Activated CD8-positive, alpha-beta T cell treated with anti-CD3 and anti-CD28 coated beads for 36 hours (primary cell): ENCODE results near the gene PRPS1. TPM values are rescaled to one million over a fixed set of nuclear protein-coding genes. Genes with fewer than 3 reads are reported as not detected.

Source experiments
- ATAC-seq: fragments of 200-7000 bp; cut with Tn5 transposase; one replicate; pipeline ENCODE4 v1.10.0; 2021; ENCODE audit warnings: mild to moderate bottlenecking, moderate library complexity
- CTCF ChIA-PET: fragments of 350-600 bp; sonication (Branson Sonifier 250); formaldehyde crosslinking; loops from one replicate; lab custom pipeline; 2021; ENCODE audit warnings: antibody characterized with exemption; lab: Charles Lee
- POLR2A ChIA-PET: fragments of 350-600 bp; sonication (Branson Sonifier 250); formaldehyde crosslinking; loops from one replicate; lab custom pipeline; 2021; ENCODE audit warnings: antibody characterized with exemption; lab: Charles Lee
- DNase-seq: peaks from one replicate; pipeline ENCODE4 v3.0.0-alpha.2; 2020
- H3K27ac Mint-ChIP-seq: one replicate; pipeline ENCODE4 v1.8.0; 2021; ENCODE audit warnings: mild to moderate bottlenecking, mixed read lengths
- H3K27me3 Mint-ChIP-seq: one replicate; pipeline ENCODE4 v1.8.0; 2021; ENCODE audit warnings: mixed read lengths
- H3K36me3 Mint-ChIP-seq: one replicate; pipeline ENCODE4 v1.8.0; 2021; ENCODE audit warnings: low read depth, mixed read lengths
- H3K4me1 Mint-ChIP-seq: one replicate; pipeline ENCODE4 v1.8.0; 2021; ENCODE audit warnings: low read depth, mixed read lengths
- H3K4me3 Mint-ChIP-seq: one replicate; pipeline ENCODE4 v1.8.0; 2021; ENCODE audit warnings: mild to moderate bottlenecking, moderate library complexity, mixed read lengths
- H3K9me3 Mint-ChIP-seq: one replicate; pipeline ENCODE4 v1.8.0; 2021; ENCODE audit warnings: mixed read lengths
- intact Hi-C: fragments of 100-400 bp; cut with micrococcal nuclease; formaldehyde crosslinking; loops from one replicate; pipeline ENCODE4 v1.10.0; 2022
- total RNA-seq, 2 experiments: library from RNA; stranded (reverse); gene quantifications; one replicate each; pipeline ENCODE4 v1.2.3, GENCODE V29; 2021
- TF ChIP-seq, protein P1 (sequence below): fragments of 200-600 bp; IDR thresholded peaks from one replicate; pipeline ENCODE4 v1.8.0; 2022; ENCODE audit warnings: antibody characterized with exemption, mild to moderate bottlenecking

PRPS1 gene
- total RNA-seq, 2 experiments from 2014 or later: 122 to 131 TPM

DNA sequence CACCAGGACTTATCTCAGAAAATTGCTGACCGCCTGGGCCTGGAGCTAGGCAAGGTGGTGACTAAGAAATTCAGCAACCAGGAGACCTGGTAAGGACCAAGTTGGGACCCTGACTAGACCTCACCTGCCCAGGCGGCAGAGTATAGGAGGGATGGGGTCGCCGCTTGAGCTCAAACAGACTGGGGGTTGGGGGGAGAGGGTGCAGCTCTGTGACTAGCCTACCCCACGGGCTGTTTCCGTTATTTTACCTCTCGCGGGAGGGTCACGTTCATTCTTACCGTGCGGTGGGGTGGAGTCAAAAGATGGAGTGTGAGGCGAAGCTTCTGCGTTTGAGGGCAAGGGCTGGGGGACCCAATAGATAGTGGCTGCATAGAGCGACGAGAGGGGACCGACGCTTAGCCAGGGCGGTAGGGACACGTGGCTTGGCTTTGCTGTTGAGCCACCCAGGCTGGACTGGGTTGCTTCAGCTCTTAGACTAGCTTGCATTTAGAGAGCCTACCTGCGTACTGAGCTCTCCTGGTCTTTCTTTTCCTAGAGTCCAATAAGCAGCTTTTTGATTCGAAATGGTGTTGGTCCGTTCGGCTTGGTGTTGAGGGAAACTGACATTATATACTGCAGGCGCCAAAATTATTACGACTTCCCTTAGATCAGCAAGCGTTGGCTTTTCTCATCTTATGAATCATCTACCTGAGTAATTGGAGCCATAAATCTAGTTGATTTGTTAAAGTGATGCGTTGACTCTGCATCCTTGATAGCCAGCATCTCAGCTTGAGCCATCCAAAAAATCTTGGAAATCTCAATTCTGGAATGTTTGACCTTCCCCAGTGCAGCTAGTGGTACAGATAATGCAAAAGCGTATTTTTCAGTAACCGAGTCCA is 591 bp downstream of the PRPS1 start:
- H3K9me3 Mint-ChIP-seq: no peaks in the 10 kb centered on the region
- POLR2A ChIA-PET: interaction anchor here (0.6 to 2.2 kb wide), 10 partner anchors 13 to 462 kb away, joined by 3 to 8 read pairs (median 4); partner anchors contain the start of gene PSMD10

DNA sequence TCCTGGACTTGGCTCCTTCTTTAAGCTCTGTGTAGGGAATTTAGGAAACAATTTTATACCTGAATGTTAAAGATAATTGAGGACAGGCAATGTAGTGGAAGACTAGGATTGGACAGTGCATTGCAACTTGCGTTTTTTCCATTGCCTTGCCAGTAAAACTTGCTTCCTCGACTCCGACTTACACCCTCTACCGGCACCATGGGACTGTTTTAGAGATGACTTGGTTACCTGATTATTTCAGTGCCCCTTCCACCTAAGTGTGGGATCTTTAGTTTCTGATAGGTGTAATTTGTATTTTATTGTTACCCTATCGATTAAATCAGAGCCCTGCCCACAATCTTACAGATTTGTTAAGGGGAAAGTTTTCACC is 1.2 kb downstream of the PRPS1 start:
- intact Hi-C loops: loop anchor here (10.0 kb wide), 1 partner anchor 95 kb away; no protein-coding TSS in a partner anchor
- POLR2A ChIA-PET: interaction anchor here (1.2 to 2.2 kb wide), 7 partner anchors 12 to 214 kb away, joined by 3 to 8 read pairs (median 3); no protein-coding TSS in a partner anchor
- peak overlapping the region; percentile 95 for H3K27ac Mint-ChIP-seq
- ATAC-seq (no peak), DNase-seq (peak; percentile 11)
- H3K4me3 Mint-ChIP-seq: peak overlapping the region; percentile 86
- no peaks in the 10 kb centered on the region for H3K9me3 Mint-ChIP-seq
- CTCF ChIA-PET: interaction anchor here (1.0 to 2.5 kb wide), 8 partner anchors 21 to 147 kb away, joined by 3 to 14 read pairs (median 6); partner anchors contain the start of gene NCBP2L
- peaks cover 4% of the 10 kb centered on the region for H3K36me3 Mint-ChIP-seq
- TF ChIP-seq, protein P1, sequence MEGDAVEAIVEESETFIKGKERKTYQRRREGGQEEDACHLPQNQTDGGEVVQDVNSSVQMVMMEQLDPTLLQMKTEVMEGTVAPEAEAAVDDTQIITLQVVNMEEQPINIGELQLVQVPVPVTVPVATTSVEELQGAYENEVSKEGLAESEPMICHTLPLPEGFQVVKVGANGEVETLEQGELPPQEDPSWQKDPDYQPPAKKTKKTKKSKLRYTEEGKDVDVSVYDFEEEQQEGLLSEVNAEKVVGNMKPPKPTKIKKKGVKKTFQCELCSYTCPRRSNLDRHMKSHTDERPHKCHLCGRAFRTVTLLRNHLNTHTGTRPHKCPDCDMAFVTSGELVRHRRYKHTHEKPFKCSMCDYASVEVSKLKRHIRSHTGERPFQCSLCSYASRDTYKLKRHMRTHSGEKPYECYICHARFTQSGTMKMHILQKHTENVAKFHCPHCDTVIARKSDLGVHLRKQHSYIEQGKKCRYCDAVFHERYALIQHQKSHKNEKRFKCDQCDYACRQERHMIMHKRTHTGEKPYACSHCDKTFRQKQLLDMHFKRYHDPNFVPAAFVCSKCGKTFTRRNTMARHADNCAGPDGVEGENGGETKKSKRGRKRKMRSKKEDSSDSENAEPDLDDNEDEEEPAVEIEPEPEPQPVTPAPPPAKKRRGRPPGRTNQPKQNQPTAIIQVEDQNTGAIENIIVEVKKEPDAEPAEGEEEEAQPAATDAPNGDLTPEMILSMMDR: peak; percentile 22
- H3K27me3 Mint-ChIP-seq: no peaks in the 10 kb centered on the region
- H3K4me1 Mint-ChIP-seq: peaks cover 23% of the 10 kb centered on the region

More for the DNA sequence above, 591 bp downstream of the PRPS1 start:
- CTCF ChIA-PET: interaction anchor here (0.6 to 2.5 kb wide), 12 partner anchors 20 to 392 kb away, joined by 3 to 14 read pairs (median 4); partner anchors contain the start of gene NCBP2L
- peak overlapping the region; percentile 95 for H3K27ac Mint-ChIP-seq
- H3K4me3 Mint-ChIP-seq: peak overlapping the region; percentile 86
- peaks cover 23% of the 10 kb centered on the region for H3K4me1 Mint-ChIP-seq
- ATAC-seq: peak; percentile 60
- TF ChIP-seq, protein P1: no peak
- DNase-seq: peak; percentile 66
- peaks cover 4% of the 10 kb centered on the region for H3K36me3 Mint-ChIP-seq
- intact Hi-C loops: loop anchor here (10.0 kb wide), 1 partner anchor 94 kb away; no protein-coding TSS in a partner anchor
- H3K27me3 Mint-ChIP-seq: no peaks in the 10 kb centered on the region

DNA sequence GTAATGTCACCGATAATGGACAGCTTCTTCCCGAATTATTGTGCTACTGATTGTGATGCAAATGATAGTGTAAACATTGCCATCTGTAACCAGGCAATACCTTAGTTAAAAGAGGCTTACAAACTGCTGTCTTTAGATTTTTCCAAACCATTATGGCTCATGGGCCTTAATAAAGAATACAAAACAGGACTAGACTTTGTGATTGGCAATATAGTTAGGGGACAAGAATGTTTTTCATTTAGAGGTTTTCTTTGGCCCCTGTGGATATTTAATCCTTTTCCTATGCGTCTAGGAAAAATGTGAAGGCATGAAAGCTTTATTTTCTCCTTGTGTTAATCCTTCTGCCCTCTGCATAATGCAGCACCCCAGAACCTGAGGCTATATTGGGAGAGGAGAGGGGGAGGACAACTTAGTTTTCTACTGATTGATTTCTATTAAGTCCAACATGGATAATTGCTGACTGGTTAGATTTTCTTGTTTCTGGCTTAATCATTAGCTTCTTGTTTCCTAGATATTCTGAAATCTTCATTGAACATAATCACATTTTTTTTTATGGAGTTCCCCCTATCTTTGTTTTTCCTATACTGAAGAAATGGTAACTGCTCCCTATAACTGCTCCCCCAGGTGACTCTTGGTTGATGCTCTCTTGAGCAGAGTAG is 1.9 kb downstream of the PRPS1 start:
- intact Hi-C loops: no loop called here
- Mint-ChIP-seq H3K27me3 (no peaks in the 10 kb centered on the region), H3K4me3 (peak overlapping the region; percentile 86), H3K36me3 (peaks cover 4% of the 10 kb centered on the region), H3K9me3 (no peaks in the 10 kb centered on the region), H3K4me1 (peaks cover 24% of the 10 kb centered on the region), H3K27ac (no peak overlapping the region)
- CTCF ChIA-PET: interaction anchor here (1.0 to 2.5 kb wide), 4 partner anchors 30 to 147 kb away, joined by 4 to 14 read pairs (median 8); partner anchors contain the start of genes NCBP2L and TSC22D3
- POLR2A ChIA-PET: interaction anchor here (0.6 to 2.2 kb wide), 6 partner anchors 25 to 504 kb away, joined by 3 to 6 read pairs (median 4); no protein-coding TSS in a partner anchor
- TF ChIP-seq, protein P1: no peak
- ATAC-seq (no peak), DNase-seq (no peak)

DNA sequence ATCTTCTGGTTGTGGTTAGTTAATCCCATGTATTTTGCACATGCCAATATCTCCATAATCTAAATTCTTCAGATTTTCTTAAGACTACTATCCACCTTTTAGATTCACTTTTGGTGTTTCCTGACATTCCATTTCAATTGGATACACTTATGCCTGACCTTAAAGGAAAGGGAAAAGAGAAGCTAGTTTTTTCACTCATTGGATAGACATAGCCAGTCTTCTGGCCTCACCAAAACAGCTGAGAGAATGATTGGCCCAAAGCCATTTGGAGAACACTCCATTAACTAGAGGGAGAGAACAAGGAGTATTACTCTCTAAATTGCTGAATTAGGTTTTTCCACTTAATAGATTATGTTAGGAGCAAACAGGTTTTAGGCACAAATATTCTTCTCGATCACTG is 4.0 kb downstream of the PRPS1 start:
- Mint-ChIP-seq H3K9me3 (no peaks in the 10 kb centered on the region), H3K27ac (no peak overlapping the region), H3K27me3 (no peaks in the 10 kb centered on the region), H3K4me1 (peaks cover 31% of the 10 kb centered on the region), H3K36me3 (peaks cover 8% of the 10 kb centered on the region), H3K4me3 (no peak overlapping the region)
- DNase-seq (no peak), ATAC-seq (no peak)
- ChIA-PET CTCF (interaction anchor here (0.7 to 1.8 kb wide), 6 partner anchors 10 to 181 kb away, joined by 3 to 8 read pairs (median 4); partner anchors contain the start of genes NCBP2L and TSC22D3), POLR2A (interaction anchor here (0.5 to 0.8 kb wide), 2 partner anchors 84 to 207 kb away, joined by 3 read pairs; no protein-coding TSS in a partner anchor)
- TF ChIP-seq, protein P1: no peak
- intact Hi-C loops: no loop called here
